NT2/D1 (cell line): ENCODE results near the gene CCL11.

ENCODE experiments used
- SUZ12 ChIP-seq: IDR thresholded peaks from 2 replicates; pipeline ENCODE4 v1.6.1; 2011; ENCODE audit not compliant: insufficient read length, insufficient read depth; ENCODE audit errors: extremely low read depth
- ZNF274 ChIP-seq: IDR thresholded peaks from 2 replicates; pipeline ENCODE4 v1.6.1; 2011; ENCODE audit warnings: mild to moderate bottlenecking, low read depth, low read length

DNA sequence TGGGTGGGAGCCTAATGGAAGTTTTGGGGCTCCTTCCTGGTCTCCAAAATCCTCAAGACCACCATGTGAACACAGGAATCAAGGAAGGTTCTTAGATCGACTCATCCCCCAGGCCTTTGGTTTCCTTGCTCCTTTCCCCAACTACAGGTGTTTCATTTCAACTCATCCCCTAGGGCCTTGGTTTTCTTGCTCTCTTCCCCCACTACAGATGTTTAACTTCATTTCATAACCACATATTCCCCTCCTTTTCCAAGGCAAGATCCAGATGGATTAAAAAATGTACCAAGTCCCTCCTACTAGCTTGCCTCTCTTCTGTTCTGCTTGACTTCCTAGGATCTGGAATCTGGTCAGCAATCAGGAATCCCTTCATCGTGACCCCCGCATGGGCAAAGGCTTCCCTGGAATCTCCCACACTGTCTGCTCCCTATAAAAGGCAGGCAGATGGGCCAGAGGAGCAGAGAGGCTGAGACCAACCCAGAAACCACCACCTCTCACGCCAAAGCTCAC lies at the start of gene CCL11:
- no peak for TF ChIP-seq ZNF274
- no peak for TF ChIP-seq SUZ12
